ENCODE results near the gene CHRNB2.

- TF ChIP-seq CTCF (IDR thresholded peaks at IDR 0.05; ENCODE audit: poor library complexity), result no peak
- TF ChIP-seq EZH2phosphoT487 (IDR thresholded peaks at IDR 0.05; ENCODE audit: low read depth, severe bottlenecking, unreplicated experiment), result no peak
- TF ChIP-seq EZH2 (IDR thresholded peaks at IDR 0.05; ENCODE audit: borderline replicate concordance), result no peak
Measured at GRCh38 chr1:154595621-154596020, 28.0 kb downstream of the CHRNB2 start.
